Measurements from ENCODE around the gene PLAC9.

Gene PLAC9

GRCh38 chr10:80149123-80149522 lies 16.6 kb downstream of the PLAC9 start:
- no peak for TF ChIP-seq POU2F2 (IDR thresholded peaks at IDR 0.05; ENCODE audit: low read depth, low read length)
- TF ChIP-seq TAF1 (IDR thresholded peaks at IDR 0.05; ENCODE audit: low read depth, low read length): no peak
- TF ChIP-seq PAX5 (IDR thresholded peaks at IDR 0.05; ENCODE audit: insufficient read depth, low read length, severe bottlenecking): no peak
- no peak for TF ChIP-seq POLR2AphosphoS5 (IDR thresholded peaks at IDR 0.05; ENCODE audit: low read depth, low read length)
- no peak for TF ChIP-seq POLR2A (IDR thresholded peaks at IDR 0.05; ENCODE audit: low read depth, low read length)
- no peak for TF ChIP-seq SPI1 (IDR thresholded peaks at IDR 0.05; ENCODE audit: low read depth, low read length)
- FAIRE-seq: no peak
- no peak for DNase-seq (ENCODE audit: insufficient read length, low spot score)

GRCh38 chr10:80150172-80150571 lies 17.6 kb downstream of the PLAC9 start:
- FAIRE-seq: no peak
- TF ChIP-seq POU2F2 (IDR thresholded peaks at IDR 0.05; ENCODE audit: low read depth, low read length): no peak
- no peak for TF ChIP-seq POLR2AphosphoS5 (IDR thresholded peaks at IDR 0.05; ENCODE audit: low read depth, low read length)
- no peak for TF ChIP-seq TAF1 (IDR thresholded peaks at IDR 0.05; ENCODE audit: low read depth, low read length)
- TF ChIP-seq SPI1 (IDR thresholded peaks at IDR 0.05; ENCODE audit: low read depth, low read length): no peak
- no peak for TF ChIP-seq POLR2A (IDR thresholded peaks at IDR 0.05; ENCODE audit: low read depth, low read length)
- no peak for TF ChIP-seq PAX5 (IDR thresholded peaks at IDR 0.05; ENCODE audit: insufficient read depth, low read length, severe bottlenecking)
- no peak for DNase-seq (ENCODE audit: insufficient read length, low spot score)

GRCh38 chr10:80152820-80153219 lies 20.3 kb downstream of the PLAC9 start:
- FAIRE-seq (no peak), DNase-seq (ENCODE audit: insufficient read length, low spot score) (no peak)
- TF ChIP-seq PAX5 (IDR thresholded peaks at IDR 0.05; ENCODE audit: insufficient read depth, low read length, severe bottlenecking): no peak
- no peak for TF ChIP-seq SPI1 (IDR thresholded peaks at IDR 0.05; ENCODE audit: low read depth, low read length)
- TF ChIP-seq TAF1 (IDR thresholded peaks at IDR 0.05; ENCODE audit: low read depth, low read length): no peak
- no peak for TF ChIP-seq POLR2AphosphoS5 (IDR thresholded peaks at IDR 0.05; ENCODE audit: low read depth, low read length)

GRCh38 chr10:80153460-80153859 lies 20.9 kb downstream of the PLAC9 start:
- no peak for FAIRE-seq
- DNase-seq (ENCODE audit: insufficient read length, low spot score): no peak
- TF ChIP-seq PAX5 (IDR thresholded peaks at IDR 0.05; ENCODE audit: insufficient read depth, low read length, severe bottlenecking) (no peak), POU2F2 (IDR thresholded peaks at IDR 0.05; ENCODE audit: low read depth, low read length) (no peak), POLR2AphosphoS5 (IDR thresholded peaks at IDR 0.05; ENCODE audit: low read depth, low read length) (no peak), SPI1 (IDR thresholded peaks at IDR 0.05; ENCODE audit: low read depth, low read length) (no peak), POLR2A (IDR thresholded peaks at IDR 0.05; ENCODE audit: low read depth, low read length) (no peak)

GRCh38 chr10:80154626-80154977 lies 22.1 kb downstream of the PLAC9 start:
- FAIRE-seq: no peak
- no peak for DNase-seq (ENCODE audit: insufficient read length, low spot score)
- TF ChIP-seq POLR2AphosphoS5 (IDR thresholded peaks at IDR 0.05; ENCODE audit: low read depth, low read length): no peak
- TF ChIP-seq TAF1 (IDR thresholded peaks at IDR 0.05; ENCODE audit: low read depth, low read length): no peak
- no peak for TF ChIP-seq SPI1 (IDR thresholded peaks at IDR 0.05; ENCODE audit: low read depth, low read length)
- no peak for TF ChIP-seq POLR2A (IDR thresholded peaks at IDR 0.05; ENCODE audit: low read depth, low read length)

GRCh38 chr10:80154978-80155695 lies 22.6 kb downstream of the PLAC9 start:
- FAIRE-seq: no peak
- TF ChIP-seq POLR2AphosphoS5 (IDR thresholded peaks at IDR 0.05; ENCODE audit: low read depth, low read length): no peak
- no peak for TF ChIP-seq POU2F2 (IDR thresholded peaks at IDR 0.05; ENCODE audit: low read depth, low read length)
- no peak for TF ChIP-seq PAX5 (IDR thresholded peaks at IDR 0.05; ENCODE audit: insufficient read depth, low read length, severe bottlenecking)
- no peak for TF ChIP-seq SPI1 (IDR thresholded peaks at IDR 0.05; ENCODE audit: low read depth, low read length)
- no peak for TF ChIP-seq POLR2A (IDR thresholded peaks at IDR 0.05; ENCODE audit: low read depth, low read length)
- TF ChIP-seq TAF1 (IDR thresholded peaks at IDR 0.05; ENCODE audit: low read depth, low read length): no peak
- DNase-seq (ENCODE audit: insufficient read length, low spot score): no peak

- TF ChIP-seq POU2F2 (IDR thresholded peaks at IDR 0.05; ENCODE audit: low read depth, low read length) (no peak), SPI1 (IDR thresholded peaks at IDR 0.05; ENCODE audit: low read depth, low read length) (no peak), POLR2A (IDR thresholded peaks at IDR 0.05; ENCODE audit: low read depth, low read length) (no peak), POLR2AphosphoS5 (IDR thresholded peaks at IDR 0.05; ENCODE audit: low read depth, low read length) (no peak), PAX5 (IDR thresholded peaks at IDR 0.05; ENCODE audit: insufficient read depth, low read length, severe bottlenecking) (no peak), TAF1 (IDR thresholded peaks at IDR 0.05; ENCODE audit: low read depth, low read length) (no peak)
- FAIRE-seq (no peak), DNase-seq (ENCODE audit: insufficient read length, low spot score) (no peak)
Observed at GRCh38 chr10:80155696-80156215, 23.2 kb downstream of the PLAC9 start.

- DNase-seq (ENCODE audit: insufficient read length, low spot score) (no peak), FAIRE-seq (no peak)
- TF ChIP-seq PAX5 (IDR thresholded peaks at IDR 0.05; ENCODE audit: insufficient read depth, low read length, severe bottlenecking) (no peak), POLR2A (IDR thresholded peaks at IDR 0.05; ENCODE audit: low read depth, low read length) (no peak), SPI1 (IDR thresholded peaks at IDR 0.05; ENCODE audit: low read depth, low read length) (no peak), POLR2AphosphoS5 (IDR thresholded peaks at IDR 0.05; ENCODE audit: low read depth, low read length) (no peak), POU2F2 (IDR thresholded peaks at IDR 0.05; ENCODE audit: low read depth, low read length) (no peak), TAF1 (IDR thresholded peaks at IDR 0.05; ENCODE audit: low read depth, low read length) (no peak)
Observed at GRCh38 chr10:80156216-80156615, 23.7 kb downstream of the PLAC9 start.

- TF ChIP-seq POLR2AphosphoS5 (IDR thresholded peaks at IDR 0.05; ENCODE audit: low read depth, low read length) (no peak), SPI1 (IDR thresholded peaks at IDR 0.05; ENCODE audit: low read depth, low read length) (no peak), PAX5 (IDR thresholded peaks at IDR 0.05; ENCODE audit: insufficient read depth, low read length, severe bottlenecking) (no peak), TAF1 (IDR thresholded peaks at IDR 0.05; ENCODE audit: low read depth, low read length) (no peak), POLR2A (IDR thresholded peaks at IDR 0.05; ENCODE audit: low read depth, low read length) (no peak), POU2F2 (IDR thresholded peaks at IDR 0.05; ENCODE audit: low read depth, low read length) (no peak)
- FAIRE-seq (no peak), DNase-seq (ENCODE audit: insufficient read length, low spot score) (no peak)
Observed at GRCh38 chr10:80157561-80157960, 25.0 kb downstream of the PLAC9 start.

- FAIRE-seq: no peak
- TF ChIP-seq SPI1 (IDR thresholded peaks at IDR 0.05; ENCODE audit: low read depth, low read length): no peak
- TF ChIP-seq TAF1 (IDR thresholded peaks at IDR 0.05; ENCODE audit: low read depth, low read length): no peak
- no peak for TF ChIP-seq POLR2AphosphoS5 (IDR thresholded peaks at IDR 0.05; ENCODE audit: low read depth, low read length)
- no peak for TF ChIP-seq POLR2A (IDR thresholded peaks at IDR 0.05; ENCODE audit: low read depth, low read length)
- TF ChIP-seq POU2F2 (IDR thresholded peaks at IDR 0.05; ENCODE audit: low read depth, low read length): no peak
- no peak for DNase-seq (ENCODE audit: insufficient read length, low spot score)
Observed at GRCh38 chr10:80158126-80158525, 25.6 kb downstream of the PLAC9 start.
